ENCODE results near the gene GUCD1.
A peak's percentile ranks its signal among the peaks of the same experiment; 100 is the strongest.

Gene GUCD1

DNA sequence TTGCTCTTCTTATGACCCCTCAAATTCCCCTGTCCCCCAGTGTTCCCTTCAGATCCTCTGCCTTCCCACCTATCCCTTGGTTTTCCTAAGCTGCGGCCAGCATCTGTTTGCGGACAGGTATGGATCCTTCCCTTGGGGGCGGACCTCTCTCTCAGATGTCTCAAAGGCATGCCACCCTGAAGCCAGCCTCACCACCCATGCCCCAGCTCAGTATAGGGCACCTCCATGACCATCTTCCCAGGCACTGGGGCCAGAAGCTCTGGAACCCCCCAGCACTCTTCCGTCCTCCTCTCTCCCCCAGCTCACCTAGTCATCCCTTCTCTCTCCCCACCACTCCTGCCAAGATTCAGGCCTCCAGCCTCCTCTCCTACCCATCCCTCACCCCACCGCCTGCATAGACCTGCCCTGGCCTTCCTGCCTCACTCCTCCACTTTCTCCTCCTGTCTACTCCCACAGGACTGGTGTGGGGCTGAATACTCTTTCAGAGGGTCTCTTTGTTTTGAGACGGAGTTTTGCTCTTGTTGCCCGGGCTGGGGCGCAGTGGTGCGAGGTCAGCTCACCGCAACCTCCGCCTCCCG is 35.7 kb upstream of the GUCD1 start:
- no peak for DNase-seq (ENCODE audit: low spot score)

DNA sequence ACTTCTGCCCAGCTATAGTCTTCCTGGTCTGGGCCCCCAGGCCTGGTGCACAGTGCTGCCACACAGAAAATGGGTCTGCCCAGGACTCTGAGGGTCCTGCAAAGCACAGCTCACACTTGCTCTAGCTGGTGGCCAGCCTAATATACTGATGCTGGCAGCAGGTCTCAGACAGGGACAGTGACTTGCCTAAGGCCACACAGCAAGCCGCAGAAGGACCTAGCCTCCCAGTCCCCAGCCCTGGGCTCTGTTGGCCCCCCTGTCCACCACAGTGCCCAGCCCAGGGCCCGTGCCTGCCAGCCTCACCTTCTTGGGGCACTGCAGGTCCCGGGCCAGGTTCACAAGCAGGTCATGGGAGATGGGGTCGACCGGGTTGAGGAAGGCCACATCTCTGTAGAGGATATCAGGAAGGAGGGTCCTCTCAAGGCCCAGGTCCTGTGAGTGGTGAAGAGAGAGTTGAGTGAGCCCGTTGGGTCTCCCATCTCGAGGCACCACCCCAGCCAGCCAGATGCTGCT is 34.6 kb upstream of the GUCD1 start:
- DNase-seq (ENCODE audit: low spot score), result no peak

DNA sequence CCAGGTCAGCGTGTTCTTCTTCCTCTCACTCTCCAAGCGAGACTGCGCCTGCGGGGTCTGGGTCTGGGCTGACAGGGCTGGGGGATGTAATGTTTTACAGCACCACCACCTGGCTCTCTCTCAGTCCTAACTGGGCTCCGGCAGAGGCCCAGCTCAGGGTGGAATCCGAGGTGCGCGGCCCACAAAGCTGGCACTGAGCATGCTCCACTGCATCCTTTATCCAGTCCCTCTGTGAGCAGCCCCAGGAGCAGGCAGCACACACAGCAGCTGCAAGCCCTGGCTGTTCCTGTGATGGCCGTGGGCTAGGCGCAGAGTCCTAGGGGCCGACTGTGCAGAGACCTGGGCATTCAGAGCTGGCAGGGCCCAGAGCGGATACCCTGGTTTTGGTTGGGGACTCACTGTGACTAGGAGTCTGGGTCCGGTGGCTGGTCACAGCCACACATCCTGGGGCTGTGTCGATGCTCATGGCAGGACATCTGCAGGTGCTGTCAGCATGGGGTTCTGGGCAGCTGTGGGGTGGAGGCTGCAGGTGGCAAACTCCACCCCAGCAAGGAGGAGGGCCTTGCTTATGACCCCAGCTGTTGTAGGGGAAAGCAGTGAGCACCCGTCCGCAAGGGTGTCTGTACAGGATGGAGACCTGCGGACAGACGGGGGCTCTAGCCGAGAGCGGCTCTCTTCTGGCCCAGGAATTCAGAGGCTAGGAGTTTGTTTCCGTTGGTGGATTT is 34.0 kb upstream of the GUCD1 start:
- no peak for DNase-seq (ENCODE audit: low spot score)

DNA sequence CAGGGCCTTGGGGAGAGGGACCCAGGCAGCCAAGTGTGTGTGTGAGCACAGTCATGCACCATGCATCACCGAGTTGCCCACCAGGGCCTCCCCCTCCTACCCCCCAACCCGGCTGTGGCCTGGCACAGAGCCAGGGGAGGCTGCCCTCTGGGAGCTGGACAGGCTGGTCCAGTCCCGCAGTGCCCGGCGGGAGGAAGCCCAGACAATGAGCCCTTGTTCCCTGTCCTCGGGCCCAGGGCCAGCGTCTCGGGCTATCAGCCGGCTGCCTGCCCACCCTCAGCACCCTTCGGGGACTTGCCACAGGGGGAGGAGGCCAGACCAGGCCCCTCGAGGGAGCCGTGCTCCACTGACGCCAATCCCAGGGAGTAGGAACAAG is 33.4 kb upstream of the GUCD1 start:
- no peak for DNase-seq (ENCODE audit: low spot score)

DNA sequence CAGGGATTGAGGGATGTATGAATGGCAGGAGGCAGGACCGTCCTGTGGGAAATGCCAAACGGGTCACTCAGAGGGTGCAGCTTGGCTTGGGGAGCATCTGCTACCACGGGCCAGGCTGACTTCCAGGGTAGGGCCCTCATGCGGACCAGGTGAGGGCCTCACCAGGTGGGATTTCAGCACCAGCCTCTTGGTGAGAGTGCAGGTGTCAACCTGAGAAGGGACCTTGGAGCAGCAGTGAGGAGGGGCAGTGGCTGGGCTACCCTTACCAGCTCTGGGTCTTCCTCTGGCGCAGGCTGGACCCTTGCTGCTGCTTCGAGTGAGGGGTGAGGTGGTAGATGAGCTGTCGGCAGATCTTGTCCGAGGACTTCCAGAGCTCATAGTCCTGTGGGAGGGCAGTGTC is 33.0 kb upstream of the GUCD1 start:
- DNase-seq (ENCODE audit: low spot score), result no peak

DNA sequence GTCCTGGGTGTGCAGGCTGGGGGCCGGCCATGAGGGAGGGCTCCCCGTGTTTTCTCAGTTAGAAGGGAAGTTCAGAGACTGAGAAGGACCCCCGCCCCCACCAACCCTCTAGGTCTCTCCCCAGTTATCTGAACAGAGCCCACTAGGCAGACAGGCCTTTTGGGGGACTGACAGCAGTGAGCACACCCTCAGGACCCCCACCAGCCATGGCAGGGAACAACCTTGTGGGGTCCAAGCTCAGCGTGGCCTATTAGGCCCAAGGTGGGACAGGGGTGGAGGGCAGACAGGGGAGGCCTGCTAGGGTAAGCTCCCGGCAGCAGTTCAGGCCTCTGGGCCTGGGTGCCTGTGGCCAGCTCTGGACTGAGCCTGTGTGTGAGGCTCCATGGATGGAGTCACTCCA is 32.3 kb upstream of the GUCD1 start:
- no peak for DNase-seq (ENCODE audit: low spot score)

DNA sequence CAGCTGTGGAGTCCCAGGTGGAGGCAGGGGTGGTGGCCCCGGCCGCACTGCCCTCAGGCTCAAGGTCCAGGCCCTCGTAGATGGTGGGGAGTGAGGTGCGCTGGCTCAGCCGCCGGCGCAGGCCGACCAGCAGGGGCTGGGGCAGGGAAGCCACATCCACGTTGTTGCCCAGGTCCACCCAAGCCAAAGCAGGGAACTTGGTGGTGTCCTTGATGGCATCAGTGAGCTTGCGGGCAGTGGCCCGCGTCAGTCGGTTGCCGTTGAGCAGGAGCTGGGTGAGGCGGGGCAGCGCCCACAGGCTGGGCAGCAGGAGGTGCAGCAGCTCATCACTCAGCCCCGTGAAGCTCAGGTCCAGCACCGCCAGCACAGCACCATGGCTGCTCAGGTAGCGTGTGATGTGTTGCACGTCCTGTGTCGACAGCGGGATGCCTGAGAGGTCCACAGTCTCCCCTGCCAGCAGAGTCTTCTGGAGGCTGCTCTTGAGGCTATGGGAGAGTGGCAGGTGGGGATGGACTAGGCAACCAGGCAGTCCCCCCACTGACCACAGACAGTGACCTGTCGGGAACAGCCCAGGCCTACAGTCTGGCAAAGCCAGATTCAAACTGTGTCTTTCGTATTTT is 31.1 kb upstream of the GUCD1 start:
- DNase-seq (ENCODE audit: low spot score), result no peak

DNA sequence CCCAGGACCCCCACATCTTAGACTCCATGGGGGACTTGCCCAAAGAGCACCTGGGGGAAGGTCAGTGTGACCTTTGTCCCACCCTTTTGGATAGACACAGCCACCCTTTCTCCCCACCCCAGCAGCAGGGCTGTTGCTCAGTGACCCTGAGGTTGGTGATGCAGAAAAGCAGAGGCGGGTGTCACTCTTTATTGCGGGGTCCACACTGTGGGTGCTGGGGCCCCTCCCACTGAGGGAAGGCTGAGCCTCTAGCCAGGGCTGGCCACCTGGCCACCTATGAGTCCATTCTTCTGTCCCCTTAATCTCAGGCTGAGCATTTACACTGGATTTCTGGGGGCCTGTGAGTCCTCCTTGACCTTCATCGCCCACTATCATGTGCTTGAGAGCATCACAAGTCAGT is 30.5 kb upstream of the GUCD1 start:
- DNase-seq (ENCODE audit: low spot score), result no peak

DNA sequence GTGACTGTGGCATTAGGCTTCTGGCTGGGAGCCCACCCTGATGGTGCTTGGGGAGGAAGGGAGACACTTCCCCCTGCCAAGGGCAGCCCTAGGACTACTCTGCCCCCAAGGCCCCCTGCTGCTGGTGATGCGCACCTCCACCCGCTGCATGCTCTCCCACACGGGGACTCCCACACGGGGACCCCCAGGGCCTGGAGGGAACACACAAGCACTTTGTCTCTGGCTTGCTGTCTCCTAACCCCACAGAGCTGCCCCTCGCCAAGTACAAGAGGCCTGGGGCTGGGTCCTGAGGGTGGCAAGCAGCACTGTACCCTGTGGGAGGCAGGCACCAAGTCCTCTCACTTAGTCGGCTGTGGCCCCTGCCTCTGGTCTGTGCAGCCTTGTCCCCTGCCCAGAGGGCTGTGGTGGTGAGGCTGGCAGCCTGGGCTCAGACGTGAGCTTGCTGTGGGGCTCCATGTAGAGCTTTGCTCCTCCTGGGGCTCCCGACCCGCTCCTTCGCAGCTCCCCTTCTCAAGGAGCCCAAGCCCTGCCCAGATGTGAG is 30.0 kb upstream of the GUCD1 start:
- no peak for DNase-seq (ENCODE audit: low spot score)

DNA sequence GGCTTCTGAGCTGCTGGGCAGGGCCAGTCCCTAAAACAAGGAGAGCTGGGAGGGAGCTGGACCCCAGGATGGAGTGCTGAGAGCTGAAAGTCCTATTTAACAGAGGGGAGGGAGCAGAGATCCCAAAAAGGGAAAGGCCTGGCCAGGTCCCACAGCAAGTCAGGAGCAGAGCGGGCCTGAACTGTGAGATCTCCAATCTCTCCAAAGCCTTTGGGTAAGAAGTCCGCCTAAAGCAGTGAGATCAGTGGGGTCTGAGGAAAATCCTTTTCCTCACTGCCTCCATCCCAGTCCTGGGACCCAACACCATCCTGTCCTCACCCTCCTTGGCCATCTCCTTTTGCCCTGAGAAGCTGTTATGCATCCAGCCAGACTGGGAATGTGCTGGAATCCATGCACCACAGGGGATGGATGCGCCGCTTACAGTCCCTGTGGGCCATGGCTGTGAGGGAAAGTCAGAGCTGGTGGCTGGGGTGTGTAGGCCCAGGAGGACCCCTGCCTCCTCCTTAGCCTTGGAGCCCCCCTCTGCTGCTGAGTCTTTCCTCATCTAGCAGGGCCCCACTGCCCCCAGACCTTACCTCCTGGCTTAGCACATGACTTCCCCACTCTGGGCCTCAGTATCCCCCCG is 29.3 kb upstream of the GUCD1 start:
- no peak for DNase-seq (ENCODE audit: low spot score)

DNA sequence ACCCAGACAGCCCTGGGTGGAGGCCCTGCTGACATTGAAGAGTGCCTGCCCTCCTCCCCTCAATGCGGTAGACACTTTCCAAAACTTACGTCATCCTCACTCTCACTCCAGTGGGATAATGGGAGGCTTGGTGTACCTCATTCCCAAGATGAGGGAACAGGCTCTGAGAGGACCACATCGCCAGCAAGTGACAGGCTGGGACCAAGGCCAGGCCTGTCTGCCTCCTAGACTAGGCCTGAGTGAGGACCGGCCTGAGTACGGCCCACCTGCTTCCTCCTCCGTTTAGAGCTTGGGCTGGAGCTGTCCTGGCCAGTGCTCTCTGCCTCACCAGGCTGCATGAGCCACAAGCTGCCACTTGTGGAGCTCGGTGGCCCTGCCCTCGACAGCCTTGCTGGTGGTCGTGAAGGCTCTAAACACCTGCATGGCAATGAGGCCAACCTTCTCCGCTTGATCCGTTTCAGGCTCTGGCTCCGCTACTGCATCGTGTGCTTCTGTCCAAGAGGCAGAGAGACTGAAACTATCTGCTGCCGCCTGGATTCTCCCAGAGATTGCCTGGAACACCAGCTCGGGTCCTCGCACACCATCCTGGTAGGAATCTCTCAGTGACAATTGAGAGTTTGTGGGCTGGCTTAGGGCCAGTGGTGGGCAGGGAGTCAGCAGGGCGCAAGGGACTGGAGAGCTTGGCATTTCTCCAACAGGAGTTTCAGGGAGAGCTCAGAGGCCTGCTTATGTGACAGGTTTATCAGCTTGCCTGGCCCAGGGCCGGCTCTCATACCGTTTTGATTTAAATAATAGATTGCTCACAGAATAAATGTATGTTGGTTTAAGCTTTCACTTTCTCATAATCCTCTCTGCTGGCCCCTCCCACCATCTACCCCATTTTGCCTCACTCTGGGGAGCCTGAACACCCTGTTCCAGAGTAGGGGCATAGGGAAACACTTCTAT is 28.6 kb upstream of the GUCD1 start:
- DNase-seq (ENCODE audit: low spot score), result peak; percentile 30

DNA sequence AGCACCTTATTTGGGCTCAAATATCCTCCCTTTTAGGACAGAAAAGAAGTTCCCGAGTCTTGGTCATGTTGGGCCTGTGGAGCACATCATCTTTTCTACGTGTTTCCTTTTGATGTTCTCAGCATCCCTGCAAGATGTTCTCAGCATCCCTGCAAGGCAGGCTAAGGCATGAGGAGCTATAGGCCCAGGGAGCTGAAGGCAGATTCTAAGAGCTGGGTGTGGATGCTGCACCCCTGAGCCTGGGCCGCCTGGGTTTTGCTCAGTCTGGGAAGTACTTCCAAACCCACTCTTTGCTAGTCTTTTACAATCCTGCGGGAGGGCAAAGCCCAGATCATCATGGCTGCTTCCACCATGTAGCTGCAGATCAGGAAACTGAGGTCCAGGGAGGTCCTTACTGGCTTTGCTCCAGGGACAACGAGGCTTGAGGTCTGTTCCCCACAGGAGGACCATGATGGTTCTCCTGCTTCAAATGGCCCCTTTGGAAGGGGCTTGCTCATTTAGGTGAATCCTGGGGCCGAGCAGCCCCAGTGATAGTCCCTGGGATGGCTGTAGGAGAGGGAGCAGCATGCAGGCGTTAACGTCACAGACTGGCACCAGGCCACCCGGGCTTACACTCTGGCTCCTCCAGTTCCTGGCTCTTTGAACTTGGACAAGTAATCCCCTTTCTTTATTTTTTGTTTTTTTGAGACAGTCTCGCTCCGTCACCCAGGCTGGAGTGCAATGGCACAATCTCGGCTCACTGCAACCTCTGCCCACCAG is 27.3 kb upstream of the GUCD1 start:
- no peak for DNase-seq (ENCODE audit: low spot score)

DNA sequence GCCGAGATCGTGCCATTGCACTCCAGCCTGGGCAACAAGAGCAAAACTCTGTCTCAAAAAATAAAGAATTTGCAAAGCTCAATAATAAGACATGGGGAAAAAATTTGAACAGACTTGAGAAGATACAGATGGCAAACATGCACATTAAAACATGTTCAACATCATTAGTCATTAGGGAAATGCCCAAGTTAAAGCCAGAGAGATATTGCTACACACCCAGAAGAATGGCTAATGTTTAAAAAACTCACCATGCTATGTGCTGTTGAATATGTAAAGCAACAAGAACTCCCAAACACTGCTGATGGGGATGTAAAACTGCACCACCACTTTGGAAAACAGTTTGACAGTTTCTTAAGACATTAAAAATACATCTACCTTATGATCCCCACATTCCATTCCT is 25.3 kb upstream of the GUCD1 start:
- peak; percentile 71 for DNase-seq (ENCODE audit: low spot score)

DNA sequence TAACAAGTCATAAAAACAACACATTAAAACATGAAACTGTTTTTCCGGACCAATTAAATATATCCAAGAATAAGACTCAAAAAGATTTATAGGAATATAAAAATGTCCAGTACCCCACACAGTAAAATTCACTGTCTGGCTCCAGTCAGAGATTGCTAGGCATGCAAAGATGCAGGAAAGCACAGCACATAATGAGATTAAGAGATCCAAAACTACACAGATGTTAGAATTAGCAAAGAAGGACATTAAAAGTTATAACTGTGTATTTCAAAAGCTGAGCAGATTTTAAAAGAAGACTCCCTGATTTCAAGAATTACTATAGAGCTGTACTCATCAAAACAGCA is 24.3 kb upstream of the GUCD1 start:
- no peak for DNase-seq (ENCODE audit: low spot score)

DNA sequence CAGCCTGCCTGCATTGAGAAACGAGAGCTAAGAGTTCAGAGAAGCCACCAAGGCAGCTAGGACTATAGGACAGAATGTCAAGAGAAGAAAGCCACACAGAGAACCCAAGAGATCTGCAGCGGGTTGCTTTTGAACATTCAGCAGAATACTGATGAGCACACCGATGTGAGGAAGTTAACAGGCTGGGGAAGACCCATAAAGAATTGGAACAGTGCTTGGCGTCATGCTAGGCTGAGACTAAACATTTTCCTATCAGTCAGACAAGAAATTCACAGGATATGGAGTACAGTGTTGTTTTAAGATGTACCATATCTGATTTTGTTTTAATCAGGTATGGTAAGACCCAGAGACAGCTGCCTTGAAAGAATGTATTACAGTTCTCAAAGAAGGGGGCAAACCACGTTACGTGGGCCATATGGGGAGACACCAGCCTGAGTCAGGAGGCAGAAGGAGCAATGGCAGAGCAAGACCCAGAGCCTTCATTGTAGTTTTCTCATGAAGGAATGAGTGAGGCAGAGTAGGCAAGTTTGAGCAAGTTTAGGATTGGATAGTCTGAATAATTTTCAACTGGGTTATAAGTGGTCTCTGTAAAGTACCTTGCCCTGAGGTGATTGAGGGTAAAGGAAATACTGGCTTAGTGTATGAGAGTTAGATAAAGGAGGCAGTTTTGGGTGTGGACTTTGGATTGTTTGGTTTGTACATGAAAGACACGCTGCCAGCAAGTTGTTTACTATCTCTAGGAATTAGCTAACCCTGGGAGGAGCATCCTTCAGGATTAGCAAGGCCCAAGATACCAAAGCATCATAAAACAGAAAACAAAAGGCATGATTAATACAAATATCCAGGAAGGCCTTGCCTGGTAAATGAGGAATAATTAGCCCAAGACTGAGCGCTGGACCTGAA is 23.7 kb upstream of the GUCD1 start:
- DNase-seq (ENCODE audit: low spot score), result no peak

DNA sequence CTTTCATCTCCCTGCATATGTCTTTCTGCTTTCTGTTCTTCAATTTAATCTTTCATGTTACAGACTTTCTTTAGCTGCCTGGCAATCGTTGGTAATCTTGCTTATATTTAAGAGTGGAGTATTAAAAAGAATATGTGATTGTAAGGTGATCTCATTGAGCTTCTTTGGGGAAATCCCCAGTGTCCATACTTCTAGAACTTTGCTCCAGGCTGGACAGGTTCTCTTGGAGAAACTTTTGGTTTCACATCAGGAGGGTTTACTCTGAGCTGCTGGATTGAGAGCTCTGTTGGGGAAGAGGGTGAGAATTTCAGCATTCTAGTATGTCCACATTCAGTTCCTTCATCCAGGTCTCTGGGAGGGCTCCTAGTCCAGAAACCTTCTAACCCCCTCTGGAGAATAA is 21.8 kb upstream of the GUCD1 start:
- no peak for DNase-seq (ENCODE audit: low spot score)

DNA sequence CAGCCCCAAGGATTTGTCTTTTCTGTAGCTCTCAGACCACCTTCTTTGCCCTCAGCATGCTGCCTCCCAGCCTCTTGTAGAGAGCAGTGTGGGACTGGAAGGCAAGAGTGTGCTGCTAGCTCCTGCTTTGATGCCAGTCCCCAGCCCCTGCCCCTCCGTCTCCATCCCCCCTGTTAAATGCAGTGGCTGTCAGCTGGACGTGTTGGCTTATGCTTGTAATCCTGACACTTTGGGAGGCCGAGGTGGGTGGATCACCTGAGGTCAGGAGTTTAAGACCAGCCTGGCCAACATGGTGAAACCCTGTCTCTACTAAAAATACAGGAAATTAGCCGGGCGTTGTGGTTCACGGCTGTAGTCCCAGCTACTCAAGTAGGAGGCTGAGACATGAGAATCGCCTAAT is 16.3 kb upstream of the GUCD1 start:
- DNase-seq (ENCODE audit: low spot score), result no peak

DNA sequence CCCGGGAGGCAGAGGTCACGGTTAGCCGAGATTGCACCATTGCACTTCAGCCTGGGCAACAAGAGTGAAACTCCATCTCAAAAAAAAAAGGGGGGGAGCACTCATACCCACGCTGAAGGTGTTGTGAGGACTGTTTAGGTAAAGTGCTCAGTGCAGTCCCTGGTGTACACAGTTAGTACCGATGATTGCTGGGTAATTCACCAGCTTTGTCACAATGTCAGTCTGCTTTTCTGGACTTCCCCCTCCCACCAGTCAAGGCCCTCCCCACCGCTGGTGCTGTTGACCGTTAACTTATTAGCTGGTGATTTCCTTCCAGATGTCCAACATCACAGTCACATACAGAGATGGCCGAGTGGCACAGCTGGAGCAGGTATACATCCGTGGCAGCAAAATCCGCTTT is 12.7 kb upstream of the GUCD1 start:
- DNase-seq (ENCODE audit: low spot score), result no peak

DNA sequence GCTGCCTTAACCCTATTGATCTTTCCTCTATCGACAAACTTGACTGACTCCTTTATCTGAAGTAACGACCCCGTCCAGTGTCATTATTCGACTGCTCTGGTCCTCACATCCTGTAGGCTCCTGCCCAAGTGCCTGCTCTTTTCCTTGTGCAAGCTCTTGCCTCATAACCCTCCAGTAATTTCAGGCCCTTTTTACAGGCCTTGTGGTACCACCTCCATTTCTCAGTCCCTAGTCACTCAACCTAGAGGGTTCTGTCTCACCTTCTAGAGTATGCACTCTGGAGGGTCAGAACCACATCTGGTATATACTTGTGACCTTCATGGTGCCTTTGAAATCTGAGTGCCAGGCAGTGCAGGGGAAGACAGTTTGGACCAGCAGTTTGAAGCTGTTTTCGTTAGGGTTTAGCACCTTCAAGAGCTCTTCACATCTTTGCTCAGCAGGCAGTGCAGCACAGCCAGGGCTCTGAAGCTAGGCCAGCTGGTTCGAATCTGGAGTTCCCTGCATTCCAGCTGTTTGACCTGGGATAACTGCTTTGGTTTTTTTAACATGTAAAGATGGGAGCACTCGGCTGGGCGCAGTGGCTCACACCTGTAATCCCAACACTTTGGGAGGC is 12.1 kb upstream of the GUCD1 start:
- DNase-seq (ENCODE audit: low spot score), result no peak

DNA sequence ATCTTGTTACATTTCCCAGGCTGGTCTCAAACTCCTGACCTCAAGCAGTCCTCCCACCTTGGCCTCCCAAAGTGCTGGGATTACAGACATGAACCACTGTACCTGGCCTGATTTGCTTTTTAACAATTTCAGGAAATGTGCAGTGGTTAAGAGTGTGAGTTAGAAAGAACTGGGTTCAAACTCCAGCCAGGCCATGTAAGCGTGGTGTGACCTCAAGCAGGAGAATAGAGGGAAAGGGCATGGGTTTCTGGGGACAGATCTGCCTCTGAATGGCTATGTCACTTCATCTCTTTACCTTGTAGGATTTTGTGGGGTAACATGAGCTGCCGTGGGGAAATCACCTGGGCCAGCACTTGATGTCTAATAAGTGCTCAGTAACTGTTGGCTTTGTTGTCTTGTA is 10.1 kb upstream of the GUCD1 start:
- DNase-seq (ENCODE audit: low spot score), result no peak
